ENCODE data around the gene BTNL3.

The BTNL3 gene

GRCh38 chr5:181024245-181025064, 35.8 kb downstream of the BTNL3 start:
- Histone ChIP-seq H3K9me3 (ENCODE audit: control insufficient read depth, insufficient read depth, low read depth, low read length) (no peaks in the 10 kb centered on the region), H3K4me3 (ENCODE audit: low read depth, low read length) (no peak overlapping the region), H3K4me1 (ENCODE audit: control insufficient read depth, insufficient read depth, low read length) (no peaks in the 10 kb centered on the region), H3K27ac (ENCODE audit: extremely low read depth, low read depth, low read length) (no peak overlapping the region), H3K36me3 (ENCODE audit: control insufficient read depth in 2 of 2, insufficient read depth in 1 of 2, low read length in 2 of 2) (no peaks in the 10 kb centered on the region)
- POLR2A ChIA-PET, result no interaction called here
- TF ChIP-seq ZNF629 (tag by site-specific recombination; IDR thresholded peaks at IDR 0.05) (no peak), SCRT2 (tag by site-specific recombination; IDR thresholded peaks at IDR 0.05) (no peak), ZBTB49 (tag by site-specific recombination; IDR thresholded peaks at IDR 0.05; ENCODE audit: low read depth) (no peak), ZNF433 (tag by site-specific recombination; IDR thresholded peaks at IDR 0.05; ENCODE audit: low read depth) (no peak), ZNF624 (tag by site-specific recombination; IDR thresholded peaks at IDR 0.05) (no peak), ZNF426 (tag by site-specific recombination; IDR thresholded peaks at IDR 0.05) (no peak), HOXA7 (CRISPR knock-in tag; IDR thresholded peaks at IDR 0.05; ENCODE audit: borderline replicate concordance) (no peak), ZEB2 (tag by site-specific recombination; IDR thresholded peaks at IDR 0.05) (no peak), OSR2 (tag by site-specific recombination; IDR thresholded peaks at IDR 0.05) (no peak)
- CTCF ChIA-PET, result no interaction called here

- no peak overlapping the region for H3K27ac ChIP-seq (ENCODE audit: extremely low read depth, low read depth, low read length)
- H3K9me3 ChIP-seq (ENCODE audit: control insufficient read depth, insufficient read depth, low read depth, low read length), result no peaks in the 10 kb centered on the region
- no peak for TF ChIP-seq ZNF658 (tag by site-specific recombination; IDR thresholded peaks at IDR 0.05)
- no peak for TF ChIP-seq ZNF561 (tag by site-specific recombination; IDR thresholded peaks at IDR 0.05; ENCODE audit: borderline replicate concordance)
- no peak for TF ChIP-seq INSM2 (tag by site-specific recombination; IDR thresholded peaks at IDR 0.05)
- no peak for TF ChIP-seq SCRT1 (tag by site-specific recombination; IDR thresholded peaks at IDR 0.05; ENCODE audit: borderline replicate concordance)
- no peak for TF ChIP-seq MZF1 (tag by site-specific recombination; IDR thresholded peaks at IDR 0.05; ENCODE audit: borderline replicate concordance)
- TF ChIP-seq ZBTB6 (tag by site-specific recombination; IDR thresholded peaks at IDR 0.05), result no peak
- TF ChIP-seq ZNF626 (tag by site-specific recombination; IDR thresholded peaks at IDR 0.05), result no peak
- no peak for TF ChIP-seq ZNF76 (tag by site-specific recombination; IDR thresholded peaks at IDR 0.05; ENCODE audit: borderline replicate concordance, low read depth)
- TF ChIP-seq FEZF1 (tag by site-specific recombination; IDR thresholded peaks at IDR 0.05), result no peak
- no peak for TF ChIP-seq ZNF777 (tag by site-specific recombination; IDR thresholded peaks at IDR 0.05; ENCODE audit: borderline replicate concordance)
- no peak for TF ChIP-seq ELK4 (IDR thresholded peaks at IDR 0.05; ENCODE audit: borderline replicate concordance, low read depth, low read length)
- no peak for TF ChIP-seq ZNF292 (tag by site-specific recombination; IDR thresholded peaks at IDR 0.05; ENCODE audit: borderline replicate concordance, low read depth)
- TF ChIP-seq ZNF175 (tag by site-specific recombination; IDR thresholded peaks at IDR 0.05), result no peak
- H3K4me1 ChIP-seq (ENCODE audit: control insufficient read depth, insufficient read depth, low read length), result no peaks in the 10 kb centered on the region
- no peaks in the 10 kb centered on the region for H3K36me3 ChIP-seq (ENCODE audit: control insufficient read depth in 2 of 2, insufficient read depth in 1 of 2, low read length in 2 of 2)
- POLR2A ChIA-PET, result no interaction called here
- CTCF ChIA-PET, result no interaction called here
- H3K4me3 ChIP-seq (ENCODE audit: low read depth, low read length), result no peak overlapping the region
These were observed 38.9 kb downstream of the BTNL3 start for GRCh38 chr5:181027452-181028031.
